Cardiac fibroblast (primary cell): ENCODE measurements around the gene DRD1.
"Not testable (repeated sequence)": the region's sequence is repeated elsewhere in the genome, so short reads cannot be mapped to it uniquely, and the experiment has no call there.

Source experiments
- DNase-seq, 2 donors: peaks; one replicate each; pipeline versions ENCODE4 v3.0.0 to v3.0.0-alpha.2; 2010; ENCODE audit warnings: low read depth in 2 of 2
- H3K4me3 ChIP-seq, 2 donors: replicated peaks in 1 of 2; 1 replicate in 1 of 2; 2 replicates in 1 of 2; pipeline ENCODE4 v1.5.1; 2011; ENCODE audit warnings: low read depth in 2 of 2, low read length in 2 of 2, mild to moderate bottlenecking in 2 of 2, moderate library complexity in 1 of 2
- TF ChIP-seq, protein P1 (sequence below): IDR thresholded peaks from one replicate; pipeline ENCODE4 v1.5.1; 2011; ENCODE audit warnings: low read depth, mild to moderate bottlenecking, low read length, inconsistent platforms

The DRD1 gene

DNA sequence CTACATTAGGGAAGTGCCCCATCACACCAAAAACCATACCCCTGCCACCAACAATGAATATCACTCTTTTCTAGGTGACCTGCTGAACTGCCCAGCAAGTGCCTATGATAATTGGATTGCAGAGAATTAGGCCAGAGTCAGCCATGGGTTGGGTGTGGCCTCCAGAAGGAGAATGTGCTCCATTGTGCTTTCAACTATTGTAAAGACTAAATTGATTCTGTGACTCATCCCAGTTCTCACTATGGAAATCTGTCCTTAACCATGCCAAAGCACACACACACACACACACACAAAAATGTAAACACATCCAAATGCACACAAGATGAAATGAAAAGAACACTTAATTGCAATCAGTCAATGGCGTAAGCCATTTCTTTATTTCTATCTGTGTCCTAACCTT, 25.7 kb downstream of the DRD1 start:
- H3K4me3 ChIP-seq = no peak overlapping the region
- TF ChIP-seq, protein P1, sequence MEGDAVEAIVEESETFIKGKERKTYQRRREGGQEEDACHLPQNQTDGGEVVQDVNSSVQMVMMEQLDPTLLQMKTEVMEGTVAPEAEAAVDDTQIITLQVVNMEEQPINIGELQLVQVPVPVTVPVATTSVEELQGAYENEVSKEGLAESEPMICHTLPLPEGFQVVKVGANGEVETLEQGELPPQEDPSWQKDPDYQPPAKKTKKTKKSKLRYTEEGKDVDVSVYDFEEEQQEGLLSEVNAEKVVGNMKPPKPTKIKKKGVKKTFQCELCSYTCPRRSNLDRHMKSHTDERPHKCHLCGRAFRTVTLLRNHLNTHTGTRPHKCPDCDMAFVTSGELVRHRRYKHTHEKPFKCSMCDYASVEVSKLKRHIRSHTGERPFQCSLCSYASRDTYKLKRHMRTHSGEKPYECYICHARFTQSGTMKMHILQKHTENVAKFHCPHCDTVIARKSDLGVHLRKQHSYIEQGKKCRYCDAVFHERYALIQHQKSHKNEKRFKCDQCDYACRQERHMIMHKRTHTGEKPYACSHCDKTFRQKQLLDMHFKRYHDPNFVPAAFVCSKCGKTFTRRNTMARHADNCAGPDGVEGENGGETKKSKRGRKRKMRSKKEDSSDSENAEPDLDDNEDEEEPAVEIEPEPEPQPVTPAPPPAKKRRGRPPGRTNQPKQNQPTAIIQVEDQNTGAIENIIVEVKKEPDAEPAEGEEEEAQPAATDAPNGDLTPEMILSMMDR = no peak
- DNase-seq = no peak

DNA sequence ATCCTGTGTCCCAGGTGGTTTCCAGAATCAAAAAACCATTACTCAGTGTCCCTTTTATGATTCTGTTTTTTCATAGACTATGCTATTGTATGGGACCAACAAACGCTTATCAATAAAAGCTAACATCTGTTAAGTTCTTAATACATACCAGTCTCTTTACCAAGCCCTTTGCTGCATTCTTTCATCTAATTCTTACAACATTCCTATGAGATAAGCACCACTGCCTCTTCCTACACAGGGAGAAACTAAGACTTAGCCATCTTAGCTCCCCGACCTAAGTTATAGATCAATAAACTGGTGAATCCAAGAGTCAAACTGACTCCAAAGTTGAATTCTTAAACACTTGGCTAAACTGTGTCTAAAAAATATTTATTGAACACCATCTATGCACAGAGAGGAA, 26.6 kb downstream of the DRD1 start:
- H3K4me3 ChIP-seq = no peak overlapping the region
- TF ChIP-seq, protein P1 = no peak
- no peak for DNase-seq

DNA sequence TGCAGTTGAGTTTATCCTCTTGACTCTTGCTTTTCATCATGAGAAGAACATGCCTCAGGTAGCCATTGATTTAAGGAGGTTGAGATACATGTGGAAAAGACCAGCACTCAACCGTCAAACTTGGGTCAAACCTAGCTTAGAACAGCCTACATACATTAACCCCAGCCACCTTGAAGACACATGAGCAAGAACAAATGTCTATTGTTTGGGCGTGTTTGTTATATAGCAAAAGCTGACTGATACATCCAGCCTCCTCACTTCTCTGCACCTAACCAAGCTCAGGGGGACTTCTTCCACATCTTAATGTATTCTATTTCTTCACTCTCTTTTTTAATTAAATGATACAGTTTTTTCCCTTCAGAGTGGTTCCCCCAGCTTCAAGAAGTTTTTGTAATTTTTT, 28.7 kb downstream of the DRD1 start:
- TF ChIP-seq, protein P1 = no peak
- DNase-seq = no peak
- H3K4me3 ChIP-seq = no peak overlapping the region

DNA sequence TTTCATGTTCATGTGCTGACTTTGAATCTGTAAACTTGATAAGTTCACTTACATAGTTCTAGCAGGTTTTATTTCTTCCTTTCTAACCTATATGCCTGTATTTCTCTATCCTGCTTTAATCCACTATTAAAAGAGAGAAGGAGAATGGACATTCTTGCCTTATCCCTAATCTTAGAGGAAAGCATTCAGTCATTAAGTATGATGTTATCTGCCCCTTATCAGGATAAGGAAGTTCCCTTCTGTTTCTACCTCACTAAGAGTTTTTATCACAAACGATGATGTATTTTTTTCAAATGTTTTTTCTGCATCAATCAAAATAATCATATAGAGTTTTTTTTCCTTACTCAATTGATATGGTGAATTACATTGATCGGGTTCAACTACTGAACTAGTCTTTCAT, 33.1 kb downstream of the DRD1 start:
- TF ChIP-seq, protein P1 = no peak
- no peak for DNase-seq
- H3K4me3 ChIP-seq = no peak overlapping the region

DNA sequence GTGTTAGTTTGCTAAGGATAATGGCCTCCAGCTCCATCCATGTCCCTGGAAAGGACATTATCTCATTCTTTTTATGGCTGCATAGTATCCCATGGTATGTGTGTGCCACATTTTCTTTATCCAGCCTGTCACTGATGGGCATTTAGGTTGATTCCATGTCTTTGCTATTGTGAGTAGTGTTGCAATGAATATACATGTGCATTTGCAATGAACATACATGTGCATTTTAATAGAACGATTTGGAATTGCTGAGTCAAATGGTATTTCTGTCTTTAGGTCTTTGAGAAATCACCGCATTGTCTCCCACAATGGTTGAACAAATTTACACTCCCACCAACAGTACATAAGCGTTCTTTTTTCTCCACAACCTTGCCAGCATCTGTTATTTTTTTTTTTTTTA, 37.7 kb downstream of the DRD1 start:
- DNase-seq = no peak
- TF ChIP-seq, protein P1 = no peak
- no peak overlapping the region for H3K4me3 ChIP-seq

DNA sequence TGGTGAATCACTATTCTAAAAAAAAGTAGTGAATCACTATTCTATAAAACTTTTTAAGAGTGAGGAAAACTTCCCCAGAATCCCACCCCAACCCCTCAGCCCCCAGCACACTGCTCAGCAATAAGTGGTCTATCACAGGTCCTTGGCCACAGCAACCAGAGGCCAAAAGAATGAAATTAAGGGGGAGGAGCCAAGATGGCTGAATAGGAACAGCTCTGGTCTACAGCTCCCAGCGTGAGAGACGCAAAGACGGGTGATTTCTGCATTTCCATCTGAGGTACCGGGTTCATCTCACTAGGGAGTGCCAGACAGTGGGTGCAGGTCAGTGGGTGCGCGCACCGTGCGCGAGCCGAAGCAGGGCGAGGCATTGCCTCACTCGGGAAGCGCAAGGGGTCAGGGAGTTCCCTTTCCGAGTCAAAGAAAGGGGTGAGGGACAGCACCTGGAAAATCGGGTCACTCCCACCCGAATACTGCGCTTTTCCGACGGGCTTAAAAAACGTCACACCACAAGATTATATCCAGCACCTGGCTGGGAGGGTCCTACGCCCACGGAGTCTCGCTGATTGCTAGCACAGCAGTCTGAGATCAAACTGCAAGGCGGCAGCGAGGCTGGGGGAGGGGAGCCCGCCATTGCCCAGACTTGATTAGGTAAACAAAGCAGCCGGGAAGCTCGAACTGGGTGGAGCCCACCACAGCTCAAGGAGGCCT, 46.2 kb downstream of the DRD1 start:
- not testable (repeated sequence) for DNase-seq, H3K4me3 ChIP-seq

DNA sequence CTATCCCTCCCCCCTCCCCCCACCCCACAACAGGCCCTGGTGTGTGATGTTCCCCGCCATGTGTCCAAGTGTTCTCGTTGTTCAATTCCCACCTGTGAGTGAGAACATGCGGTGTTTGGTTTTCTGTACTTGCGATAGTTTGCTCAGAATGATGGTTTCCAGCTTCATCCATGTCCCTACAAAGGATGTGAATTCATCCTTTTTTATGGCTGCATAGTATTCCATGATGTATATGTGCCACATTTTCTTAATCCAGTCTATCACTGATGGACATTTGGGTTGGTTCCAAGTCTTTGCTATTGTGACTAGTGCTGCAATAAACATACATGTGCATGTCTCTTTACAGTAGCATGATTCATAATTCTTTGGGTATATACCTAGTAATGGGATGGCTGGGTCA, 48.6 kb downstream of the DRD1 start:
- H3K4me3 ChIP-seq, DNase-seq: not testable (repeated sequence)

DNA sequence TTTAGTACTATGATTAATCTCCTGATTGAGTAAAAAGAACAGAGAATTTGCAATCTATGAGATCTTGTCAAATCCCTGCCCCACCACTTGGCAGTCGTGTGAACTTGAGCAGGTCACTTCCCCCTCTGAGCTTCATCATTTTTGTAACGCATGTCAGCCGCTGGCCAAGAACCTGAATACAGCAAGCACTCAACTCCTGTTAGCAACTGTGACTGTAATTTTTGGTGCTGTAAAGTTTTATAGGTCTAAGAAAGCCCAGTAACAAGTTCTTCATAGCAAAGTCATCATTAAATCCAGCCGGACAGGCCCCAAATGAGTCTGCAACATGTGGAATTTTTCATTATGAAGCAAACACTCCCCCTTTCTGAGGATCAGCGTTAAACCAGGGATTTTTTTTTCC, 49.4 kb downstream of the DRD1 start:
- DNase-seq = no peak
- no peak overlapping the region for H3K4me3 ChIP-seq
- TF ChIP-seq, protein P1 = no peak
